ENCODE results near the gene OR51B4.
"Not testable (repeated sequence)": the region's sequence is repeated elsewhere in the genome, so short reads cannot be mapped to it uniquely, and the experiment has no call there.

Gene OR51B4

GRCh38 chr11:5324197-5324596 lies 22.5 kb upstream of the OR51B4 start, which contains the start of gene OR51B2:
Gene OR51B2 (minus strand): TSS chr11:5324297. CDS start chr11:5324297, 0 bp downstream.
- H3K27ac ChIP-seq (ENCODE audit: low read depth, low read length, poor library complexity, severe bottlenecking), result no peak within 1 kb of the TSS
- H2AFZ ChIP-seq (ENCODE audit: low read length), result no peak within 1 kb of the TSS
- no peaks in the 10 kb centered on the region for H3K9me2 ChIP-seq (ENCODE audit: low read depth, low read length)
- H3K79me2 ChIP-seq (ENCODE audit: insufficient read depth, low read length), result no peaks in the 10 kb centered on the region
- H3K4me1 ChIP-seq (ENCODE audit: insufficient read depth, low read length, severe bottlenecking), result no peaks in the 10 kb centered on the region
- no peaks in the 10 kb centered on the region for H3F3A ChIP-seq (ENCODE audit: insufficient read depth, low read length)
- no peaks in the 10 kb centered on the region for H3K27me3 ChIP-seq (ENCODE audit: insufficient read depth, low read length)
- H3K36me3 ChIP-seq (ENCODE audit: insufficient read depth, low read length), result no peaks in the 10 kb centered on the region
- no peak within 1 kb of the TSS for H3K4me2 ChIP-seq (ENCODE audit: low read length)
- no peak within 1 kb of the TSS for H3K4me3 ChIP-seq (ENCODE audit: low read depth, low read length, poor library complexity, severe bottlenecking)
- H4K20me1 ChIP-seq (ENCODE audit: insufficient read depth, low read length), result no peaks in the 10 kb centered on the region
- H3K9me3 ChIP-seq (ENCODE audit: low read length), result no peaks in the 10 kb centered on the region
- H3K9ac ChIP-seq (ENCODE audit: low read length), result no peak within 1 kb of the TSS
- no peak for TF ChIP-seq EZH2 (IDR thresholded peaks at IDR 0.05; ENCODE audit: borderline replicate concordance, low read length)

- no peaks in the 10 kb centered on the region for H3K27me3 ChIP-seq (ENCODE audit: insufficient read depth, low read length)
- no peak overlapping the region for H3K9ac ChIP-seq (ENCODE audit: low read length)
- no peak overlapping the region for H3K4me3 ChIP-seq (ENCODE audit: low read depth, low read length, poor library complexity, severe bottlenecking)
- TF ChIP-seq EZH2 (IDR thresholded peaks at IDR 0.05; ENCODE audit: borderline replicate concordance, low read length), result no peak
- TF ChIP-seq CTCF (IDR thresholded peaks at IDR 0.05; ENCODE audit: low read length), result no peak
- H3K4me2 ChIP-seq (ENCODE audit: low read length), result no peak overlapping the region
- H4K20me1 ChIP-seq (ENCODE audit: insufficient read depth, low read length), result no peaks in the 10 kb centered on the region
- H3K9me2 ChIP-seq (ENCODE audit: low read depth, low read length), result no peaks in the 10 kb centered on the region
- no peak overlapping the region for H3K27ac ChIP-seq (ENCODE audit: low read depth, low read length, poor library complexity, severe bottlenecking)
- H3K79me2 ChIP-seq (ENCODE audit: insufficient read depth, low read length), result no peaks in the 10 kb centered on the region
- H3F3A ChIP-seq (ENCODE audit: insufficient read depth, low read length), result no peaks in the 10 kb centered on the region
- no peaks in the 10 kb centered on the region for H3K36me3 ChIP-seq (ENCODE audit: insufficient read depth, low read length)
- no peaks in the 10 kb centered on the region for H3K9me3 ChIP-seq (ENCODE audit: low read length)
- H2AFZ ChIP-seq (ENCODE audit: low read length), result no peak overlapping the region
- H3K4me1 ChIP-seq (ENCODE audit: insufficient read depth, low read length, severe bottlenecking), result no peaks in the 10 kb centered on the region
Observed at GRCh38 chr11:5317292-5317691, 15.5 kb upstream of the OR51B4 start.

- H3K4me3 ChIP-seq (ENCODE audit: low read depth, low read length, poor library complexity, severe bottlenecking); H4K20me1 ChIP-seq (ENCODE audit: insufficient read depth, low read length); H2AFZ ChIP-seq (ENCODE audit: low read length); H3K79me2 ChIP-seq (ENCODE audit: insufficient read depth, low read length); H3K9ac ChIP-seq (ENCODE audit: low read length); H3F3A ChIP-seq (ENCODE audit: insufficient read depth, low read length); H3K36me3 ChIP-seq (ENCODE audit: insufficient read depth, low read length); H3K9me3 ChIP-seq (ENCODE audit: low read length); H3K27ac ChIP-seq (ENCODE audit: low read depth, low read length, poor library complexity, severe bottlenecking); H3K4me1 ChIP-seq (ENCODE audit: insufficient read depth, low read length, severe bottlenecking); H3K27me3 ChIP-seq (ENCODE audit: insufficient read depth, low read length); H3K4me2 ChIP-seq (ENCODE audit: low read length); H3K9me2 ChIP-seq (ENCODE audit: low read depth, low read length): not testable (repeated sequence)
Observed at GRCh38 chr11:5313326-5314023, 11.7 kb upstream of the OR51B4 start.

GRCh38 chr11:5310423-5310822 lies 8.7 kb upstream of the OR51B4 start:
- Histone ChIP-seq H3K9ac (ENCODE audit: low read length) (no peak overlapping the region), H2AFZ (ENCODE audit: low read length) (no peak overlapping the region), H3K79me2 (ENCODE audit: insufficient read depth, low read length) (no peaks in the 10 kb centered on the region), H3F3A (ENCODE audit: insufficient read depth, low read length) (no peaks in the 10 kb centered on the region), H3K4me1 (ENCODE audit: insufficient read depth, low read length, severe bottlenecking) (no peaks in the 10 kb centered on the region), H3K27ac (ENCODE audit: low read depth, low read length, poor library complexity, severe bottlenecking) (no peak overlapping the region), H4K20me1 (ENCODE audit: insufficient read depth, low read length) (no peaks in the 10 kb centered on the region), H3K9me3 (ENCODE audit: low read length) (no peaks in the 10 kb centered on the region), H3K4me3 (ENCODE audit: low read depth, low read length, poor library complexity, severe bottlenecking) (no peak overlapping the region), H3K36me3 (ENCODE audit: insufficient read depth, low read length) (no peaks in the 10 kb centered on the region), H3K4me2 (ENCODE audit: low read length) (no peak overlapping the region), H3K9me2 (ENCODE audit: low read depth, low read length) (no peaks in the 10 kb centered on the region), H3K27me3 (ENCODE audit: insufficient read depth, low read length) (no peaks in the 10 kb centered on the region)
- no peak for TF ChIP-seq CTCF (IDR thresholded peaks at IDR 0.05; ENCODE audit: low read length)
- TF ChIP-seq EZH2 (IDR thresholded peaks at IDR 0.05; ENCODE audit: borderline replicate concordance, low read length), result no peak

Measured in OCI-LY1 (cell line).